GM18873 (cell line): ENCODE measurements around the gene NT5C3A.
"Not testable (repeated sequence)": the region's sequence is repeated elsewhere in the genome, so short reads cannot be mapped to it uniquely, and the experiment has no call there.

Source experiments
- ATAC-seq: cut with Tn5 transposase; IDR thresholded peaks from one replicate; pipeline ENCODE4 v1.9.1; 2021; ENCODE audit warnings: mild to moderate bottlenecking, moderate library complexity, moderate number of reproducible peaks; ENCODE audit not compliant: unreplicated experiment, low FRiP score

NT5C3A gene

GRCh38 chr7:32991975-32992700 is 70.4 kb downstream of the NT5C3A start:
- not testable (repeated sequence) for ATAC-seq

- not testable (repeated sequence) for ATAC-seq
Observed at GRCh38 chr7:32991068-32991585, 71.4 kb downstream of the NT5C3A start.

- peak; percentile 83 for ATAC-seq
Observed at GRCh38 chr7:32988148-32988547, 74.4 kb downstream of the NT5C3A start.

GRCh38 chr7:32979902-32980301 is 82.7 kb downstream of the NT5C3A start:
- not testable (repeated sequence) for ATAC-seq

GRCh38 chr7:32979246-32979645 is 83.3 kb downstream of the NT5C3A start:
- ATAC-seq: not testable (repeated sequence)

GRCh38 chr7:32977159-32977558 is 85.4 kb downstream of the NT5C3A start:
- ATAC-seq: not testable (repeated sequence)

- ATAC-seq: not testable (repeated sequence)
Observed at GRCh38 chr7:32971967-32972366, 90.6 kb downstream of the NT5C3A start.

- ATAC-seq: not testable (repeated sequence)
Observed at GRCh38 chr7:32967268-32967582, 95.4 kb downstream of the NT5C3A start.

GRCh38 chr7:32966489-32967267 is 95.9 kb downstream of the NT5C3A start:
- ATAC-seq: not testable (repeated sequence)

- ATAC-seq: peak; percentile 97
Observed at GRCh38 chr7:32964461-32965159, 98.0 kb downstream of the NT5C3A start.
